GM19238 (cell line): ENCODE results near the gene SLC6A1.
"Not testable (repeated sequence)": the region's sequence is repeated elsewhere in the genome, so short reads cannot be mapped to it uniquely, and the experiment has no call there.

ENCODE experiments used
- DNase-seq: peaks from one replicate; pipeline ENCODE4 v3.0.0; 2011; ENCODE audit warnings: low spot score; ENCODE audit not compliant: insufficient read length

SLC6A1 gene

GRCh38 chr3:11057655-11058054, 65.1 kb downstream of the SLC6A1 start:
- no peak for DNase-seq

DNA sequence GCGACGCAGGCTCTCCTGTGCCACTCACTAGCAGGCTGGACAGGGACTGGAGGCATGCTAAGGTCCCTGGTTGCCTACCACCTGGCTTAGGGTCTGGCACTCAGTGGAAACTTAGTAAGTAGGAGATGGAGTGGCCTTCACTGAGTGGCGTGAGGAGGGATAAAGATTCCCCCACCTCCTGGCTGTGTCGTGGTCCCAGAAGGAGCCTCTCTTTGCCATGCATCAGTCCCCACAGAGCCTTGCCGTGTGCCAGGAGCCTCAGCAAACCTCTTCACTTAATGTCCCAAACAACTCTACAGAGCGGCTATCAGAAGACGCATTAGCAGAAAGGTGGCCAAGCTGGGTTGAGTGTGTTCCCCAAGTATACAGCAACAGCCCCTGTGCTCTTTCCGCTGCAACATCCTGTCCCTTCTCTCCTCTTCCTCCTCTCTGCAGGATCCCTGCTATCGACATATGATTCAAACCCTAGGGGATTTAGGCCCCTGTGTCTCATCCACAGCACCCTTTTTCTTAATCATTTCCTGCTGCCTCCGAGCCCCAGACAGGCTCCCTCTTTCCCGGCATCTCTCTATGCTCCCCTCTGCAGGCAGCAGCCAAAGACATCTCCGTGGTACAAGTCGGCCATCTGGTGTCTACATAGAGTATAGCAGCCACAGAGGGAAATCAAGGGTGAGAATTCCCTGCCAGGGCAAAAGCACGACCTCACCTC, 66.7 kb downstream of the SLC6A1 start:
- DNase-seq = peak; percentile 24

GRCh38 chr3:11059799-11060115, 67.2 kb downstream of the SLC6A1 start:
- no peak for DNase-seq

DNA sequence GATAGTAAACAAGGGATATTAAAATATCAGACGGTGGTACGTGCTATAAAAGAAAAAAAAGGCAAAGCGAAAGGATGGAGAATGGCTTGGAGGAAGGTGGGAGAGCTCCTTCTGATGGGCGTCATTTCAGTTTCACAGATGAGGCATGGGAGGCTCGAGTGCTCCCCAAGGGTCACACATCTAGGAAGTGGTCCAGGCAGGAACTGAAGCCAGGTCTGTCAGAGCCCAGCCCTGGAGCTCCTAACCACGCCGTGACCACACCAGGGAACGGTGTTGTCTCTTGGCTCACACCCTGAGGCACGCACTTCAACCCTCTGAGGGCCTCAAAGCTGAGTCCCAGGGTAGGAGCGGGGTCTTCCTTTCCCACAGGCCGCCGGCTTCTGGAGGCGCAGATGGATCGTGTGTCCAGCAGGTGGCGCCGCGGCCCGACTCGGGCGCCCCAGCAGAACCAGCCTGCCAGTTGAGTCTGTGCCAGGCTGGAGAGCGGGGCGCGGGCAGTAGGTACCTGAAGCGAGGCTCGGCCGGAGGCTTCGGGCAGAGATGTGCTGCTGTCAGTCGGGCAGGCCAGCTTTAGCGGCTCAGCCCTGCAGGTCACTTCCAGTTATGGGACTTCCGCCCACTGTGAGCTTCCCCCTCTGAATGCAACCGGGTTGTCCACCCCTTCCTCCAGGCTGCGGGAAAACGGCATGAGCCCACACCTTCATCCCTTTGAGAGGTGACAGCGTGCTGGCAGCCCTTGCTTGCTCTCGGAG, 68.1 kb downstream of the SLC6A1 start:
- peak; percentile 49 for DNase-seq

DNA sequence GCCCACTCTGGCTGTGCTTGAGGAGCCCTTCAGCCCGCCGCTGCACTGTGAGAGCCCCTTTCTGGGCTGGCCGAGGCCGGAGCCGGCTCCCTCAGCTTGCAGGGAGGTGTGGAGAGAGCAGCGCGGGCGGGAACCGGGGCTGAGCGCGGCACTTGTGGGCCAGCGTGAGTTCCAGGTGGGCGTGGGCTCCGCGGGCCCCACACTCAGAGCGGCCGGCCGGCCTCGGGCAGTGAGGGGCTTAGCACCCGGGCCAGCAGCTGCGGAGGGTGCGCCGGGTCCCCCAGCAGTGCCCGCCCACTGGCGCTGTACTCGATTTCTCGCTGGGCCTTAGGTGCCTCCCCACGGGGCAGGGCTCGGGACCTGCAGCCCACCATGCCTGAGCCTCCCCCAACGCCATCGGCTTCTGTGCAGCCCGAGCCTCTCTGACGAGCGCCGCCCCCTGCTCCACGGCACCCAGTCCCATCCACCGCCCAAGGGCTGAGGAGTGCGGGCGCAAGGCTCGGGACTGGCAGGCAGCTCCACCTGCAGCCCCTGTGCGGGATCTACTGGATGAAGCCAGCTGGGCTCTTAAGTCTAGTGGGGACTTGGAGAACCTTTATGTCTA, 68.8 kb downstream of the SLC6A1 start:
- not testable (repeated sequence) for DNase-seq

DNA sequence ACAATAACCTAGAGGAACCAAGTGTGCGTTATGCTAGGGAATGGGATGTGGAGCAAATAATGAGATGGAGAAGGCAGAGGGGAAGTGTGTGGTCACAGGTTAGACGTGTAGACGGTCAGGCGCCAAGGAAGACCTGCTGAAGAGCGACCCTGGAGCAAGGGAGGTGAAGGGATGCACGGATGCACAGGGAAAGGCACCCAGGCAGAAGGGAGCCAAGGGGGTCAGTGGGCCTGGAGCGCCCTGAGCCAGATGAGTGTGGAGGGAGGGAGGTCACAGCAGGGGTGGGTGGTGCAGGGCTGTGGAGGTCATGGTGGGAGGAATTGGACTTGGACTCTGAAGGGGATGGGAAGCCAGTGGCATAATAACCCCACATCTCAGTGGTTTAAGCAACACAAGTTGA, 70.2 kb downstream of the SLC6A1 start:
- DNase-seq = no peak

DNA sequence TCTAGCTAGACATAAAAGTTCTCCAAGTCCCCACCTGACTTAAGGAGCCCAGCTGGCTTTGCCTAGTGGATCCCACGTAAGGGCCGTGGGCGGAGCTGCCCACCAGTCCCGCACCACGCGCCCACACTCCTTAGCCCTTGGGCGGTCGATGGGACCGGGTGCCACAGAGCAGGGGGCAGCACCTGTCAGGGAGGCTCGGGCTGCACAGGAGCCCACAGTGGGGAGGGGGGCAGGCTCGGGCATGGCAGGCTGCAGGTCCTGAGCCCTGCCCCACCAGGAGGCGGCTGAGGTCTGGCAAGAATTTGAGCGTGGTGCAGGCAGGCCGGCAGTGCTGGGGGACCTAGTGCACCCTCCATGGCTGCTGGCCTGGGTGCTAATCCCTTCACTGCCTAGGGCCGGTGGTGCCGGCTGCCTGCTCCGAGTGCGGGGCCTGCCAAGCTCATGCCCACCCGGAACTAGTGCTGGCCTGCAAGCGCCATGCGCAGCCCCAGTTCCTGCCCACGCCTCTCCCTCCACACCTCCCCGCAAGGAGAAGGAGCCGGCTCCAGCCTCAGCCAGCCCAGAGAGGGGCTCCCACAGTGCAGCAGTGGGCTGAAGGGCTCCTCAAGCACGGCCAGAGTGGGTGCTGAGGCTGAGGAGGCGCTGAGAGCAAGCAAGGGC, 78.7 kb downstream of the SLC6A1 start:
- DNase-seq = no peak

GRCh38 chr3:11072631-11073030, 80.1 kb downstream of the SLC6A1 start:
- no peak for DNase-seq

- DNase-seq = no peak
Measured at GRCh38 chr3:11074011-11074410, 81.5 kb downstream of the SLC6A1 start.

- DNase-seq = no peak
Measured at GRCh38 chr3:11074451-11074850, 81.9 kb downstream of the SLC6A1 start.

DNA sequence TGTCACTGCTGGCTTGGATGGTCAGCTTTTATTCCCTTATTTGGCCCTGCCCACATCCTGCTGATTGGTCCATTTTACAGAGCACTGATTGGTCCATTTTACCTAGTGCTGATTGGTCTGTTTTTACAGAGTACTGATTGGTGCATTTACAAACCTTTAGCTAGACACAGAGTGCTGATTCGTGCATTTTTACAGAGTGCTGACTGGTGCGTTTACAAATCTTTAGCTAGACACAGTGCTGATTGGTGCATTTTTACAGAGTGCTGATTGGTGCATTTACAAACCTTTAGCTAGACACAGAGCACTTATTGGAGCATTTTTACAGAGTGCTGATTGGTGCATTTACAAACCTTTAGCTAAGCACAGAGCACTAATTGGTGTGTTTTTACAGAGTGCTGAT, 82.6 kb downstream of the SLC6A1 start:
- DNase-seq = not testable (repeated sequence)

- no peak for DNase-seq
Measured at GRCh38 chr3:11076711-11077110, 84.2 kb downstream of the SLC6A1 start.

DNA sequence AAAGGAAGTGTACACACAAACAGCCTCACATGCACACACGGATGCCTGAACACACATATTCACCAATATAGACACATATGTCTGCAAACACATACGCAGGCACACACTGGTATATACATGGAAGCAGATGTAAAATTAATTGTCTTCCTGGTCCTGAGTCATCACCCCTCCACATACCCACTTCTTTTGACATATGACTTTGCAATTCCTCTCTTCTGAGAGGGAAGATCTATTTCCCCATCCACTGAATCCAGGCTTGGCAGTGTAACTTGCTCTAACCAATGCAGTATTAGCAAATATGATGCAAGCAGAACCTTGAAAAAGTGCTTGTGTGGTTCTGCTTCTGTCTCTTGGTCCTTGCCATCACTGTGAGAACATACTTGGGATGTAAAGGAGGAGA, 84.9 kb downstream of the SLC6A1 start:
- no peak for DNase-seq

DNA sequence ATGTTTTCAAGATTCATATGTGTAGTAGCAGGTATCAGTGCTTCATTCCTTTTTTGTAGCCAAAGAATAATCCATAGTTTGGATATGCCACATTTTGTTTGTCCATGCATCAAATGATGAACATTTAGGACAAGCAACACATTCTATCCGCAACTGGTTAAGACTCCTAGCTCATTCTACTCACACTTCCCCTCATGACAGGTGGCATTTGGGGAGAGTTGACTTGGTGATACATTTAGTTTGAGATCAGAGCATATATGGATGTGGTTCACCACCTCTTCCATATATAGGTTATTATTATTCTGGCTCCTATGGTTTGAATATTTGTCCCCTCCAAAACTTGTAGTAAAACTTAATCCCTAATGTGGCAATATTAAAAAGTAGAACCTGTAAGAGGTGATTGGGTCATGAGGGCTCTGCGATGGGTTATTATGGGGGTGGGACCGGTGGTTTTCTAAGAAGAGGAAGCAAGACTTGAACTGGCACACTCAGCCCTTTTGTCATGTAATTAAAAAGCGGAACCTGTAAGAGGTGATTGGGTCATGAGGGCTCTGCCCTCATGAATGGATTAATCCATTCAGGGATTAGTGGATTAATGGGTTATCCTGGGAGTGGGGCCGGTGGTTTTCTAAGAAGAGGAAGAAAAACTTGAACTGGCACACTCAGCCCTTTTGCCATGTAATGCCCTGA, 86.4 kb downstream of the SLC6A1 start:
- no peak for DNase-seq

DNA sequence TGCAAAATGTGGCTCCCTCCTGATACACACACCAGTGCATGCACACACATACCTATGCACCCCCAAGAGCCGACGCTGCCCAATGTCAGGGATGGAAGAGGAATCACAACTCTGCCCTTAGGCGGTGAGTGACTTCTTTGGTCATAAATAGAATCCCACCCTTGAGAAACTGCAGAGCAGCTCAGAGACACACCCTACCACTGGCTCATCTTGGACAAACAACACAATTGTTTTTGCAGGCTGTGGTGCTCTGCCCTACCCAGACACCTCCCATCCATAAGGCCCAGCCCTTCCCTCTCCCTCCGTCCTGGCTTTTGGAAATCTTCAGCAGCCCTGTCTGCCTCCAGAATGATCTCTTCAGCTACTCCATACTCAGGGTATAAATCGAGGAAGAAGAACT, 87.9 kb downstream of the SLC6A1 start:
- no peak for DNase-seq

- no peak for DNase-seq
Measured at GRCh38 chr3:11084098-11084497, 91.5 kb downstream of the SLC6A1 start.

DNA sequence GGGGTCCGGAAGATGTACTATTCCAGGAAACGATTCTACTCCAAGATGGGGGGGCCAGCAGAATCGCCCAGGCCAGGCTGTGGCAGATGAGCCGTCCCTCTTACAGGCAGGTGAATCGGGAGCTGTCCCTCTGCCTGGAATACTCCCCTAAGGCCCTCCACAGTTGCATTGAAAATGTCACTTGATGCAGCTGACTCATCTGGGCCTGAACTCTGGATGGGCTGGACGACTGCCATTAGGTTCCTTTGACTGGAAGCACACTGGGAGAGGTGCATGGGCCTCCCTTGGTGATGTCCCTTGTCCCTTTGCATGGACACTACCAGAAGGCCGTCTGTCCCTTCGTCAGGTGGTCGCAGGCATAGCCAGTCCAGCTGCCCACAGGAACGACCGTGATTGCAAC, 92.1 kb downstream of the SLC6A1 start:
- DNase-seq = no peak

- DNase-seq = no peak
Measured at GRCh38 chr3:11085093-11085840, 92.7 kb downstream of the SLC6A1 start.

DNA sequence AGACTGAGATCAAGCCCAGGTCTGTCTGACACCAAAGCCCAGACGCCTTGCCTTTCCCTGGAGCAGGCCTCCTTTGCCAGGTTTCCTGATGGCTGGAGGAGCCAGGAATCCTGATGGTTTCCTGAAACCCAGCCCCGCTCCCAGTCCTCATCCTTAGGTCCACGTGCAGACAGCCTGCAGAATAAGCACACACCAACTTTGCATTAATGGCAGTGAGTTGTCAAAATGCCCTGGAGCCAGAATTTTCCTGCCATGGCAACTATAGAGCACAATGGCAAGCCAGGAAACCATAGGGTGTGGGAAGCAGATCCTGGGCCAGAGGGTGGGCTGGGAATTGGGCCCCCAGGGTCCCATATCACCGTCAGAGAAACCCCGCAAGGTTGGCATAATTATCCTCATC, 94.3 kb downstream of the SLC6A1 start:
- DNase-seq = no peak

DNA sequence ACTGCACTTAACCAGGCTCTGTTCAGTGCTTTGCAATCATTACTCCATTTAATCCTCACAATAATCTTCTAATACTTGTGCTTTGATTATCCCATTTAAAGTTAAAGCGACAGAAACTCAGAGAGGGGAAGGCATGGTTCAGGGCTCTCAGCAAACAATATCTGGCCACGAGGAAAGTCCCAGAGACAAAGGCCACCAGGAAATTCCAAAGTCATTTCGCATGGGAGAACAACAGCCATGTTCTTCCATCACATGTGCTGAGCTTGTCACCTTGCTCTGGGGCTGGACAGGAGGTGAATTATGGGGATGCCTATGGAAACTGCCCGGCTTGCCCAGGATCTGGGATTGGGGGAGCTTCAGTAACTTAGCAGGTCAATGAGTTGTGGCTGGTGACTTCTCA, 95.5 kb downstream of the SLC6A1 start:
- DNase-seq = no peak

DNA sequence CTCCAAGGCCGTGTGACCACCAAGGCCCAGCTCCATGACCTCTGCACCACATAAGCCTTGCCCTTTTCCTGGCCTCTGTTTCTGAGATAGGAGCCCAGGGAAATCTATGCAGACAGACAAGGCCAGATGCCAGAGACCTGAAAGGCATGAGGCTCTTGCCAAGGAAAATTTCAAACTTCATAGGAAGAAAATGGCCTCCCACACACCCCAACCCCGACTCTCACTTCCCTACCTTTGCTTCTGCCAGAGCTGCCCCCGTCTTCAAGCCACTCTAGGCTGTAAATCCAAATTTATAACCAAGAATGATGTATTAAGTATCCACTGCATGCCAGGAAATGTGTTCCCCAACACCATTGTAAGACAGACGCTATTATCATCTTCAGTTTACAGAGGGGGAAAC, 96.3 kb downstream of the SLC6A1 start:
- no peak for DNase-seq
